Calu3 (cell line): ENCODE measurements around the gene CENPB. TPM values are rescaled to one million over a fixed set of nuclear protein-coding genes. Genes with fewer than 3 reads are reported as not detected.

Source experiments
- BruUV-seq: library from RNA; stranded (reverse); fragments of 400-500 nt; replicated peaks from 2 replicates; lab custom pipeline; 2021; lab: Mats Ljungman, UMichigan
- CTCF ChIA-PET: fragments of 300-600 bp; sonication (Branson Sonifier 250); formaldehyde crosslinking; loops from one replicate; lab custom pipeline; 2022; ENCODE audit warnings: antibody characterized with exemption; lab: Charles Lee
- DNase-seq: peaks from one replicate; pipeline ENCODE4 v3.0.0; 2022
- H3K27ac Mint-ChIP-seq: one replicate; pipeline ENCODE4 v1.8.0; 2022; ENCODE audit warnings: mixed read lengths; ENCODE audit not compliant: unreplicated experiment
- H3K27me3 Mint-ChIP-seq: one replicate; pipeline ENCODE4 v1.8.0; 2022; ENCODE audit warnings: mixed read lengths; ENCODE audit not compliant: unreplicated experiment
- H3K36me3 Mint-ChIP-seq: one replicate; pipeline ENCODE4 v1.8.0; 2022; ENCODE audit warnings: mild to moderate bottlenecking, moderate library complexity, mixed read lengths; ENCODE audit not compliant: insufficient read depth, unreplicated experiment
- H3K4me1 Mint-ChIP-seq: one replicate; pipeline ENCODE4 v1.8.0; 2022; ENCODE audit warnings: mild to moderate bottlenecking, low read depth, mixed read lengths; ENCODE audit not compliant: unreplicated experiment
- H3K4me3 Mint-ChIP-seq: one replicate; pipeline ENCODE4 v1.8.0; 2022; ENCODE audit warnings: mild to moderate bottlenecking, low read depth, moderate library complexity, mixed read lengths; ENCODE audit not compliant: unreplicated experiment
- H3K9me3 Mint-ChIP-seq: one replicate; pipeline ENCODE4 v1.8.0; 2022; ENCODE audit warnings: low read depth, mixed read lengths; ENCODE audit not compliant: unreplicated experiment
- intact Hi-C: fragments of 100-400 bp; cut with micrococcal nuclease; formaldehyde crosslinking; loops from one replicate; pipeline ENCODE4 v1.10.0; 2022; ENCODE audit not compliant: unreplicated experiment
- total RNA-seq: library from RNA; stranded (reverse); gene quantifications from 2 replicates; pipeline ENCODE4 v1.2.3, GENCODE V29; 2022
- TF ChIP-seq, protein P1 (sequence below): fragments of 200-600 bp; IDR thresholded peaks from one replicate; pipeline ENCODE4 v1.8.0; 2022; ENCODE audit warnings: antibody characterized with exemption; ENCODE audit not compliant: unreplicated experiment

CENPB gene
- total RNA-seq, 1 experiment from 2014 or later = 44.9 TPM

- peak overlapping the region; percentile 92 for H3K27ac Mint-ChIP-seq
- intact Hi-C loops = loop anchor here (2.0 kb wide), 1 partner anchor 34 kb away; the partner anchor contains the start of gene CENPB
- TF ChIP-seq, protein P1, sequence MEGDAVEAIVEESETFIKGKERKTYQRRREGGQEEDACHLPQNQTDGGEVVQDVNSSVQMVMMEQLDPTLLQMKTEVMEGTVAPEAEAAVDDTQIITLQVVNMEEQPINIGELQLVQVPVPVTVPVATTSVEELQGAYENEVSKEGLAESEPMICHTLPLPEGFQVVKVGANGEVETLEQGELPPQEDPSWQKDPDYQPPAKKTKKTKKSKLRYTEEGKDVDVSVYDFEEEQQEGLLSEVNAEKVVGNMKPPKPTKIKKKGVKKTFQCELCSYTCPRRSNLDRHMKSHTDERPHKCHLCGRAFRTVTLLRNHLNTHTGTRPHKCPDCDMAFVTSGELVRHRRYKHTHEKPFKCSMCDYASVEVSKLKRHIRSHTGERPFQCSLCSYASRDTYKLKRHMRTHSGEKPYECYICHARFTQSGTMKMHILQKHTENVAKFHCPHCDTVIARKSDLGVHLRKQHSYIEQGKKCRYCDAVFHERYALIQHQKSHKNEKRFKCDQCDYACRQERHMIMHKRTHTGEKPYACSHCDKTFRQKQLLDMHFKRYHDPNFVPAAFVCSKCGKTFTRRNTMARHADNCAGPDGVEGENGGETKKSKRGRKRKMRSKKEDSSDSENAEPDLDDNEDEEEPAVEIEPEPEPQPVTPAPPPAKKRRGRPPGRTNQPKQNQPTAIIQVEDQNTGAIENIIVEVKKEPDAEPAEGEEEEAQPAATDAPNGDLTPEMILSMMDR = no peak
- CTCF ChIA-PET = interaction anchor here (0.6 to 4.0 kb wide), 4 partner anchors 34 to 145 kb away, joined by 3 to 25 read pairs (median 4); partner anchors contain the start of genes ADISSP, CENPB and SPEF1
- H3K27me3 Mint-ChIP-seq = no peaks in the 10 kb centered on the region
- no peaks in the 10 kb centered on the region for H3K9me3 Mint-ChIP-seq
- H3K36me3 Mint-ChIP-seq = peaks cover 26% of the 10 kb centered on the region
- BruUV-seq = TSS peak; percentile 74
- H3K4me1 Mint-ChIP-seq = peaks cover 14% of the 10 kb centered on the region
- peak overlapping the region; percentile 81 for H3K4me3 Mint-ChIP-seq
- DNase-seq = no peak
These were observed 34.6 kb upstream of the CENPB start for GRCh38 chr20:3820901-3821727.

DNA sequence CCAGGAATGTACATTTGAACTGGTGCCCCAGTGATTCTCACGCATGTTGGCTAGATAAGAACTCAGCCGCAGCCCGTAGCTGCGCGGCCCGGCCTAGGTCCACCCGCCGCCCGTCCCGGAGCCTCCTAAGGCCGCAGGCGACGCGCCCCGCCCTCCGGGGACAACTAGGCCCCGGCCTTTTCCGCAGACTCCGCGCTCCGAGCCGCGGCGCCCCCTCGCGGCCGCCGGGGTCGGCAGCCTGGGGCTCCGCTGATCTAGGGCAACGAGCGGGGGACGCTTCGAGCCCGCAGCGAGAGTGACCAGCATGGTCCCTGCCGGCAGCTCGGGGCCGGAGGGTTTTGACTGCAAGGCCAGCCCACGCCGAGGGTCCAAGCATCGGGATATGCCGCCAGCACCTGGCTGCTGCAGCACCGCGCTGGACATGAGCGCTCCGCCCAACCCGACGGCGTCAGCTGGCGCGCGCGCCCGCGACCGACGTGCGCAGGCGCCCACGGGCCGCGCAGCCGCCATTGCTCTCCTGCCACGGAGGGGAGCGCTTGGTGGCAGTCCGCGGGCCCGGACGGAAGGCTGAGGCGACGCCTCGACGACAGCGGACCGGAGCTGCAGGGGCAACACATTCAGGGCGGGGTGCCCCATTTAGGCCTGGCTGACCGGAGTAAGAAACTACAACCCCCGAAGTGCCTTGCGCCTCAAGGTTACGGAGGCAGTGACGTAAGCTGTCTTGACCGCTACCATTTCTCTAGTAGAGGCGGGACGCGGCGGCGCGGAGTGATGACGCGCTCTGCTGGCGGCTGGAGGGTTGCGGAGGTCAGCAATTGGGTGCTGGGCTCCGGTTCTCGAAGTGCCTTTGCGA lies 33.7 kb upstream of the CENPB start, which contains the start of gene AP5S1:
Gene AP5S1, plus strand, starts transcription at position 500 of the 853 bp plus-strand sequence. CDS start 1,571 bp downstream, outside the sequence.
- no TSS peak for BruUV-seq
- intact Hi-C loops = loop anchor here (2.0 kb wide), 1 partner anchor 33 kb away; the partner anchor contains the start of gene CENPB
- no peaks in the 10 kb centered on the region for H3K9me3 Mint-ChIP-seq
- peaks cover 26% of the 10 kb centered on the region for H3K36me3 Mint-ChIP-seq
- TF ChIP-seq, protein P1 = peak; percentile 77
- CTCF ChIA-PET = interaction anchor here (0.6 to 4.0 kb wide), 4 partner anchors 34 to 53 kb away, joined by 3 to 25 read pairs (median 4); partner anchors contain the start of genes ADISSP, CENPB and SPEF1
- peak; percentile 90 for DNase-seq
- H3K27ac Mint-ChIP-seq = peak within 1 kb of the TSS; percentile 92
- peak within 1 kb of the TSS; percentile 81 for H3K4me3 Mint-ChIP-seq
- H3K4me1 Mint-ChIP-seq = peaks cover 14% of the 10 kb centered on the region
- H3K27me3 Mint-ChIP-seq = no peaks in the 10 kb centered on the region

DNA sequence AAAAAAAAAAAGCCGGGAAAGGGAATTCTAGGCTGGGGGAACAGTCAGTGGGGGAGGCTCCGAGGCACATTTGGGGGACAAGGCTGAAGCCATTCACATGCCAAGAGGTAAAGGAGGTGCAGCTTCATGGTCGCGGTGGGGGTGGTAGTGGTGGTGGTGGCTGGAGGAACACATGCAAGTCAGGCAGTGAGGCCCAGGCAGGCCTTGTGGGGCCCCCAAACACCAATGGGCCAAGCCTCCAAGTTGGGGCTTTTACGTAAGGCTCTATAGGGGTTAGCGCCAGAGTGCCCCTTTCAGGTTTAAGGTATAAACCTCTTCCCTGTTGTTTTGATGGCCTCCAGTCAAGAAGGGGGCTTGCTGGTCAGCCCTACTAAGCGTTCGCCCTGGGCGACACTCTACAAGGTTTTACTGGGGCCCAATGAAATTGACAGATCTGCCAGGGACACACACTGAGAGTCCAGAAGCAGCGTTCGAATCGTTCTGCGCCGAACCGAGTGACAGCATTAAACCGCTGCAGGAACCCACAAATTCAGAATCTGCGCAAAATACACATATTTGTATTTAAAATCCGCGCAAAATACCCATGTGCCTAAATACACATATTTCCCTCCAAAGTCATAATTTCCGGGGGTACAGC lies 33.0 kb upstream of the CENPB start:
- CTCF ChIA-PET = interaction anchor here (0.6 to 4.0 kb wide), 3 partner anchors 33 to 51 kb away, joined by 3 to 25 read pairs (median 5); partner anchors contain the start of genes CENPB and SPEF1
- Mint-ChIP-seq H3K27ac (peak overlapping the region; percentile 92), H3K4me1 (peaks cover 14% of the 10 kb centered on the region), H3K36me3 (peaks cover 21% of the 10 kb centered on the region), H3K4me3 (peak overlapping the region; percentile 81), H3K9me3 (no peaks in the 10 kb centered on the region), H3K27me3 (no peaks in the 10 kb centered on the region)
- BruUV-seq = no TSS peak
- intact Hi-C loops = loop anchor here (2.0 kb wide), 1 partner anchor 33 kb away; the partner anchor contains the start of gene CENPB
- TF ChIP-seq, protein P1 = no peak
- no peak for DNase-seq
